Measurements from ENCODE around the gene SRP68.

DNA sequence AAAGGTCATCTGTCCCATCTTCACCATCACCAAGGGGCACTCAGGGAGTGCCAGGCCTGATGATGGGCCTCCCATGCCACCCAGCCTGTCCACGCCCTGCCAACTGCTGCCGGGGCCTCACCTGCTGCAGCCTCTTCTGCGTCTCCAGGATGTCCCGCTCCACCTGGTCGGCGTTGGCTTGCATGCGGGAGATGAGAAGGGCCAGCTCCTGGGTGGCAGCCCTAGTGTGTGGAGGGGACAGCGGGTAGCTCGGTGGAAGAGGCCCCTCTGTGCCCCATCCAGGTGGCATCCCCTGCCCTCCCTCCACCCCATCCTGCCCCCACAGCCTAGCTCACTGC is 48.4 kb downstream of the SRP68 start:
- TF ChIP-seq EZH2 (IDR thresholded peaks at IDR 0.05) (no peak), POLR2AphosphoS5 (IDR thresholded peaks at IDR 0.05; ENCODE audit: borderline replicate concordance, low read depth, low read length) (no peak)
